Globus pallidus (tissue), 1 donor: ENCODE data around the gene PLK1.
"Not testable (repeated sequence)": the region's sequence is repeated elsewhere in the genome, so short reads cannot be mapped to it uniquely, and the experiment has no call there.

Experiments
- DNase-seq: peaks from one replicate; pipeline ENCODE4 v3.0.0-alpha.2; 2015; ENCODE audit warnings: low spot score

PLK1 gene

DNA sequence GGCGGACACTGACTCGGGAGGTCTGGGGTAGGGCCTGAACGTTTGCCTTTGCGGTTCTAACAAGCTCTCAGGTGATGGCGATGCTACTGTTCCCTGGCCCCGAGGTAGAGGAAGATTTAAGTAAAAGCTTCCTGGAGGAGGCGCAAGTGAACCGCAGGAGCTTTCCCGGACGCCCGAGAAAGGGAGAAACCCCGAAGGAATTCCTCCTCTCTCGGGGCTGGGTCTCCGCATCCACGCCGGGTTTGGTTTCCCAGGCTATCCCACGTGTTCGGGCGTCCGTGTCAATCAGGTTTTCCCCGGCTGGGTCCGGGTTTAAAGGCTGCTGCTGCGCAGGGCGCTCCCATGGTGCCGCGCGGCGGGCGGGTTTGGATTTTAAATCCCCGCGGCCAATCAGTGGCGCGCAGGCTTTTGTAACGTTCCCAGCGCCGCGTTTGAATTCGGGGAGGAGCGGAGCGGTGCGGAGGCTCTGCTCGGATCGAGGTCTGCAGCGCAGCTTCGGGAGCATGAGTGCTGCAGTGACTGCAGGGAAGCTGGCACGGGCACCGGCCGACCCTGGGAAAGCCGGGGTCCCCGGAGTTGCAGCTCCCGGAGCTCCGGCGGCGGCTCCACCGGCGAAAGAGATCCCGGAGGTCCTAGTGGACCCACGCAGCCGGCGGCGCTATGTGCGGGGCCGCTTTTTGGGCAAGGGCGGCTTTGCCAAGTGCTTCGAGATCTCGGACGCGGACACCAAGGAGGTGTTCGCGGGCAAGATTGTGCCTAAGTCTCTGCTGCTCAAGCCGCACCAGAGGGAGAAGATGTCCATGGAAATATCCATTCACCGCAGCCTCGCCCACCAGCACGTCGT, at the start of gene PLK1:
PLK1 (plus strand) TSS at position 460 of the 844 bp plus-strand sequence; CDS start at position 504, 44 bp downstream.
- peak; percentile 40 for DNase-seq

DNA sequence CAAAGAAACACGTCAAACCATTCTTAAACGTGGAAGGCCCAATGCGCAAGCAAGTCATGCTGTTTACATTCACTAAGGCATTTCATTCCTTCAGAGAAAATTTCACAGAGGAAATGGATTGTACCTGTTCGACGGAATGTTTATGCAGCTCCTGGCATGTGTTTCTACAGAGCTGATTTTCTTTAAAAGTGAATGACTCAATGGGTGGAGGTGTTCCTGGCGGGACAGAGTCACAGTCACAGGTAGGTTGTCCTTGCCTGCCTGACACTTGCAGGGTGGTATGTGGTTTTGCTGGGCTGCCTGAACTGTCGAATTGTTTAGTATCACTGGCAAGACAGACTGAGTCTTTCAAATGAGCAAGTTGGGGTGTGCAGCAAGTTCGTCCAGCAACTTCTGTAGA, 49.2 kb upstream of the PLK1 start:
- no peak for DNase-seq

DNA sequence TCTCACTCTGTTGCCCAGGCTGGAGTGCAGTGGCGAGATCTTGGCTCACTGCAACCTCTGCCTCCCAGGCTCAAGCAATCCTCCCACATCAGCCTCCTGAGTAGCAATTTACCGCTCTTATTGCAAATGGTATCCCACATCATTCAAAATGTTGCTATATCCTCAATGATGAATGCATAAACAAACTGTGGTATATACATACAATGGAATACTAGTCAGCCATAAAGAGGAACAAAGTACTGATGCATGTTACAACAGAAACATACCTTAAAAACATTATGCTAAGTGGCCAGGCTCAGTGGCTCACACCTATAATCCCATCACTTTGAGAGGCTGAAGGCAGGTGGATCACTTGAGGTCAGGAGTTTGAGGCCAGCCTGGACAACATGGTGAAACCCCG, 46.8 kb upstream of the PLK1 start:
- not testable (repeated sequence) for DNase-seq

GRCh38 chr16:23634461-23635036, 44.1 kb upstream of the PLK1 start:
- no peak for DNase-seq

GRCh38 chr16:23635958-23636357, 42.7 kb upstream of the PLK1 start:
- DNase-seq, result no peak

DNA sequence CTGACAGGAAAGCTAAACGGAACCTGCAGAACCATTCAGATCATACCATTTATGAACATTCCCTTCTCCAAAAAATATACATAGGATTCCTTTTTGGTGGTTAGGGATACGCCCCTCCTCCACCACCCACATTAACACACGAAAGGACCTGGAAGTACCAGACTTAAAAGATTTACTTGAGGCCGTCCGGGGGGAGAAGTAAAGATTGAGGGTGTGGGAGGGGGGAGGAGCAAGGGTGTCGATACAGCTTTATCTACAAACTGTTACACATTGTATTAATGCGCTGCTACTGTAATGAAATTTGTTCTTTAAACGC, 38.1 kb upstream of the PLK1 start:
- DNase-seq, result no peak

GRCh38 chr16:23640931-23641765, 37.5 kb upstream of the PLK1 start, which contains the start of the genes DCTN5 and PALB2:
DCTN5 (plus strand) TSS chr16:23641466; CDS start chr16:23641543, 77 bp downstream.
PALB2 (minus strand) TSS chr16:23641310; CDS start chr16:23641157, 153 bp downstream.
- peak; percentile 90 for DNase-seq

- no peak for DNase-seq
These were observed 36.4 kb upstream of the PLK1 start for GRCh38 chr16:23642246-23642774.

GRCh38 chr16:23650674-23651416, 27.8 kb upstream of the PLK1 start:
- DNase-seq, result no peak

GRCh38 chr16:23651943-23652468, 26.7 kb upstream of the PLK1 start:
- no peak for DNase-seq

DNA sequence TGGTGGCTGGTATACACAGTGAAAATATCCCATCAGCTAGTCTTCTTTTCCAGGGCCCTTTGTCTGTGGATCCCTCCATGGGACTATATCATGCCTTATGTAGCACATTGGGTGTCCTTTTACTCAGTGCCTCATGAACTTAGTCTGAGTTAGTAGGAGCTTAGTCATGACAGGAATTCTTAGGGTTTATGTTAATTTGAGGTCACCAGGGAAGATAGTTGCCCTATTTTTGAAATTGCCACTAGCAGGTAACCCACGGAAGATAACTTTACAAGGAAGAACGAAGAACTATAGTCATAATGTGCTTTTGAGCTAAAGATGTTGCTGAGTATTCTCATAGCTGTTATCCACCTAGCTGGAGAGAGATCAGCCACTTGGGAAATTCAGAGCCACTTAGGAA, 14.8 kb upstream of the PLK1 start:
- DNase-seq, result no peak

DNA sequence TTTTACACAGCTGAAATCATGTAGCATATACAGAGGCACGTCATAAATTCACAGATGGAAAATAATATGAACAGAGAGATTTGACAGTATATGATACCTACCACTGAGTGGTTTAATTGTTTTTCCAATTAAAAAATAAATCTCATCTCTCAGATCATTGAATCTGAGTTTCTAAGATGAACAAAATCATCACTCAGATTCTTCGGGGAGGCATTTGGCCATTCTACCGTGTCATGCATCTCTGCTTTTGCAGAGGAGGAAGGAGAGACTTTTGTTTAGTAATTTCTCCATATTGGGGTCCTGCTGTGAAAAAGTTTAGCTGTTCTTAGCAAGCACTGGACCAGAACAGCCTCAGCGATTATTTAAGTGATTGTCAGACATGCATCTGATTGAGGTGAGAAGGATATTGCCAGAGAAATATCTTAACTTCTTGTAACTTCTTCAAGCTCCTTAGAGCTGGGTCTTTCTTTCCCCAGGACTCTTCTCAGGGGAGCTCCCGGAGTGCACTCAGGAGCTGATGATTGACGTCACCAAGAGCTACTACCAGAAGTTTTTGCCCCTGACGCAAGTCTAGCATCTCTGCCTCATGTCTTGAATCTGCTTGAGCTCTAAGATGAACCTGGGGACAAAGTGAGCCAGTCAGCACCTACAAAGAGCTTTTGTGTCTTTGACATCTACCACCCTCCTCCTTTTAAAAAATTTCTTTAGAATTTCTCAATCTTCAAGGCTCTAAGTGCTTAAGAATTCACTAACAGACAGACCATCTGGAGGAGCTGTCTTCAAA, 11.9 kb upstream of the PLK1 start:
- DNase-seq, result no peak

DNA sequence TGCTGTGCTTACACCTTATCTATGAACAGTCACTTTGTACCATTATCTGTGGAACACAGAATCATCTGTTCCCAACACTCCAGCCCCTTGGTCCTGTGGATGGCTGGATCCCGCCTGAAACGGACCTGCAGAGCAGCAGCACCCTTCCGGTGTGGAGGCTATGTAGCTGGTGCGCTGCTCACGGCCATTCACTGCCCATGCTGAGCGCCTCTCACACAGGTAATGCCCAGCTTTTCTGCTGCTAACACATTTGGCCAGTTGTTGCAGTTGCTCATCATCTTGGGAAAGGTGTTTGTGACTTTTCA, 11.4 kb upstream of the PLK1 start:
- no peak for DNase-seq

- DNase-seq, result no peak
These were observed 10.5 kb upstream of the PLK1 start for GRCh38 chr16:23668225-23668624.

DNA sequence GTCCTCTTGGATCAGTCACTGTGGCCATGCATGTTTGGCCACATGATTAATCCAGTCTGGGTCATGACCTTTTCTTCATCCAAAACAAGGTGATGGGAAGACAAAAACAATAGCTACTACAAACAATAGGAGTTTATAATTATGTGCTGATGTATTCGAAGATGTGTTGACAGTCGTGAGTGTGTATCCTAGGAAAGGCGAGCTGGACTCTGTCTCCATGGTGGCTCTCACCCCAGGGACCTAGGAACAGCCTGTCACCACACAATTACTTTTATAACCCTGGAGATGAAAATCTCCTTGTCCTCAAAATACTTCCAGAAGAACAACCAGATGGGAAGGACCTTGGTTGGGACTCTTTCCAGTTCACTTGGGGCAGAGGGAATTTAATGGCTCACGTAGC, 9.8 kb upstream of the PLK1 start:
- DNase-seq, result no peak

- peak; percentile 29 for DNase-seq
These were observed 8.4 kb upstream of the PLK1 start for GRCh38 chr16:23670137-23670776.

- DNase-seq, result no peak
These were observed 4.6 kb upstream of the PLK1 start for GRCh38 chr16:23673971-23674614.

DNA sequence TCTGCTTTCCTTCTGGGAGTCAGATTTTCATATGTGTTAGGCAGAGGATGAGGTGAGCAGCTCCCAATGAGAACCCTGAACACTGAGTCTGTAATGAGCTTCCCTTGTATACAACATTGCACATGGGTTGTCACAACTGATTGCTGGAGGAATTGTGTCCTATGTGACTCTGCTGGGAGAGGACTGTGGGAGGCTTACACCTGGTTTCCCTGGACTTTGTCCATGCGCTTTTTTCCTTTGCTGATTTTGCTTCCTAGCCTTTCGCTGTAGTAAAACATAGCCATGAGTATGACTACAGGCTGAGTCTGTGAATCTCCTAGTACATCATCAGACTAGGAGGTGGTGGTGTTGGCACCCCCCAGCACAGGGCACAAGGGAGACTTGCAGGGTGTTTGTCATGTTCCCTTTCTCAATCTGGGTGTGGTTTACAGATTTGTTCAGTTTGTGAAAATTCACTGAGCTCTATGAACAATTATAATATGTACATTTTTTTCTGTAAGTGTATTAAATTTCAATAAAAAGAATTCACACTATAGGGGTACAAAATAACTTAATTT, 1.7 kb upstream of the PLK1 start:
- DNase-seq, result no peak

DNA sequence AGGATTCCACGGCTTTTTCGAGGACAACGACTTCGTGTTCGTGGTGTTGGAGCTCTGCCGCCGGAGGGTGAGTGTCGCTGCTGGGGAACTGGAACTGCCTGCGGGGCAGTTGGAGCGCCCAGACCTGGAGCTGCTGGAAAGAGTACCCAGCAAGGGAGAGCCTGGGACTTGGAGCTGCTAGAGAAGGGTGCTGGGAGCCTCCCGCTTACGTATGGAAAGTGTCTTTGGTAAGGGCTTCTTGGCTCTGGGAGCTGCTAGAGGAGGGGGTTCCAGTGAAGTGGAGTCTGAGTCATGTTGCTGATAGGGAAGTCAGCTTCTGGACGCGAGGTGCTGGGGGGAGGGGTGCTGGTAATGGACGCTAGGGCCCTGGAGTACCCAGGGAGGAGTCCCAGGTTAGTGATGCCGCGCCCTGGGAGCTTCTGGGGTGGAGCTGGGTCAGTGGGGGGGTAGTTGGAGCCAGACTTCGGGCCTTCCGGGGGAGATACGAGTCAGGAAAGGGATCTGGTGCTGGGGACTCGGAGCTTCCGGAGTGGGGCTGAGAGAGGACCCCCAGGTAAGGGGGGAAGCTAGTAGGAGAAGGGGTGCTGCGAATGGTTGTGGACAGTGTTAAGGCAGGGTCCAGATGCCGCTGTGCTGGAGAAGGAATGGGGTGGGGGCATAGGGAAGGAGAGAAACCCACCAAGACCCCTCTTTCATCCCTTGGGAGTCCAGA, 741 bp downstream of the PLK1 start:
- DNase-seq, result no peak
